ENCODE data around the gene GUCY1A2. TPM values are rescaled to one million over a fixed set of nuclear protein-coding genes. Genes with fewer than 3 reads are reported as not detected.

GUCY1A2 gene
- total RNA-seq, 4 donors from 2014 or later = 0.37 to 2.0 (median 0.67) TPM

DNA sequence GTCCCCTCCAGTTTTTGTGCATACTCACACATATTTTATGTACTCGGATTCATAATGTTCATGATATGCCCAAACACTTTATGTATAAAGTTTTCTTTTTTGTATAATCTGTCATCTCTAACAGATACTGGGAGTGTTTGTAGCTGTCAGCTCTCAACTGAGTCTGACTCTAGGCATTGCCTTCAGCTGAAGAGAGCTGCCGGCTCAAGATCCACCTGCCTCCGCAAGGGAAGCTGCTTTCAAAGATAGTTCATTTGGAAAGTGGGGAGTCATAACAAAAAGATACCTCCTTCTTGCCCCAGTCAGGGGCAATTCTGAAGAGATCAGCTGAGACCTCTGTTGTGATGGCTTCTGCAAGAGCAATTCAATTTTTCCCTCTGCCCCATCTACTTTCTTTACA, 58.9 kb downstream of the GUCY1A2 start:
- Histone ChIP-seq H3K27ac (no peak overlapping the region), H3K27me3 (no peaks in the 10 kb centered on the region), H3K4me1 (no peaks in the 10 kb centered on the region), H3K4me3 (no peak overlapping the region), H3K36me3 (no peaks in the 10 kb centered on the region), H3K9me3 (no peaks in the 10 kb centered on the region)
- in situ Hi-C loops (cut with MboI; ENCODE audit: low pct_ligation_motif_present in 1 of 4, low pct_unique_long_range_greater_than_20kb in 1 of 4, low sequenced_read_pairs in 3 of 4) = no loop called here
- 88 to 97% methylated on average over 3 of the region's 3 CpGs for WGBS, 2 donors (ENCODE audit: low coverage in 1 of 2)
- intact Hi-C loops (cut with DNase I; ENCODE audit: low total_unique reads) = no loop called here
- no peak for DNase-seq
- TF ChIP-seq, protein P1, sequence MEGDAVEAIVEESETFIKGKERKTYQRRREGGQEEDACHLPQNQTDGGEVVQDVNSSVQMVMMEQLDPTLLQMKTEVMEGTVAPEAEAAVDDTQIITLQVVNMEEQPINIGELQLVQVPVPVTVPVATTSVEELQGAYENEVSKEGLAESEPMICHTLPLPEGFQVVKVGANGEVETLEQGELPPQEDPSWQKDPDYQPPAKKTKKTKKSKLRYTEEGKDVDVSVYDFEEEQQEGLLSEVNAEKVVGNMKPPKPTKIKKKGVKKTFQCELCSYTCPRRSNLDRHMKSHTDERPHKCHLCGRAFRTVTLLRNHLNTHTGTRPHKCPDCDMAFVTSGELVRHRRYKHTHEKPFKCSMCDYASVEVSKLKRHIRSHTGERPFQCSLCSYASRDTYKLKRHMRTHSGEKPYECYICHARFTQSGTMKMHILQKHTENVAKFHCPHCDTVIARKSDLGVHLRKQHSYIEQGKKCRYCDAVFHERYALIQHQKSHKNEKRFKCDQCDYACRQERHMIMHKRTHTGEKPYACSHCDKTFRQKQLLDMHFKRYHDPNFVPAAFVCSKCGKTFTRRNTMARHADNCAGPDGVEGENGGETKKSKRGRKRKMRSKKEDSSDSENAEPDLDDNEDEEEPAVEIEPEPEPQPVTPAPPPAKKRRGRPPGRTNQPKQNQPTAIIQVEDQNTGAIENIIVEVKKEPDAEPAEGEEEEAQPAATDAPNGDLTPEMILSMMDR (IDR thresholded peaks at IDR 0.05) = no peak
- no peak for TF ChIP-seq EP300 (IDR thresholded peaks at IDR 0.05; ENCODE audit: low read depth)
- TF ChIP-seq POLR2A (IDR thresholded peaks at IDR 0.05) = no peak
- no peak for TF ChIP-seq POLR2AphosphoS5 (IDR thresholded peaks at IDR 0.05)

DNA sequence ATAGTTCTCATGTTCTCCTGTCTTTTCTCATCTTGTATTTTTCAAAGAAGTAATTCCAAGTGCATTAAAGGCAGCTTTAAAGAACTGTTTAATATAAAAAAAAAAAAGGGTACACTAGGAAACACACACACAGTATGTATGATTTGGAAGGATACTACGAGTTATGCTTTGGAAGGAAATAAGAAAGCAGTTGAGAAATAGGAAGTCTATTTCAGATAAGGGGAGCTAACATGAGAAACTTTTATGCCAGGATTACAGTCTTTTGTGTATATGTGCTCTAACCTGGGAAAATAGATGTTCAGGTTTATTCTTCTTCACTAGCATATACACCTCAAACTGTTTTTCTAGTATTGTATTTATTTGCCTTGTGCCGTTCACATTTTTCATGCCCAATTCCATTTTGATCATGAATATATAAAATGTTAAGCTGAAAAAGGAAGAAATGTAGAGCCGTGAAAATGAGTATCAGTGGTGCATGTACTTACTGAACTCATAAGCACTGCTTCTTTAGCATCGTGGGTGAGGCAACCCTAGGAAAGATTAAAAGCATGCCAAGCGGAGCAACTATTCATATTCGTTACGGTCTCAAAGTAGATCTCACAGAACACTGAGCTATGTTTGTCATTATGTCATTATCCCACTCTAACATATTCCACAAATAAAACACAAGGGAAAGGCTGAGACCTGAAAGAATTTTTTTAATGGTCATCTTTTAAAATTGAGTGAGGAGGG, 59.6 kb downstream of the GUCY1A2 start:
- WGBS, 2 donors (ENCODE audit: low coverage in 1 of 2) = 60 to 65% methylated on average over 7 of the region's 7 CpGs
- TF ChIP-seq POLR2A (IDR thresholded peaks at IDR 0.05) (no peak), EP300 (IDR thresholded peaks at IDR 0.05; ENCODE audit: low read depth) (no peak), POLR2AphosphoS5 (IDR thresholded peaks at IDR 0.05) (no peak)
- TF ChIP-seq, protein P1 (IDR thresholded peaks at IDR 0.05) = no peak
- no peak for DNase-seq

DNA sequence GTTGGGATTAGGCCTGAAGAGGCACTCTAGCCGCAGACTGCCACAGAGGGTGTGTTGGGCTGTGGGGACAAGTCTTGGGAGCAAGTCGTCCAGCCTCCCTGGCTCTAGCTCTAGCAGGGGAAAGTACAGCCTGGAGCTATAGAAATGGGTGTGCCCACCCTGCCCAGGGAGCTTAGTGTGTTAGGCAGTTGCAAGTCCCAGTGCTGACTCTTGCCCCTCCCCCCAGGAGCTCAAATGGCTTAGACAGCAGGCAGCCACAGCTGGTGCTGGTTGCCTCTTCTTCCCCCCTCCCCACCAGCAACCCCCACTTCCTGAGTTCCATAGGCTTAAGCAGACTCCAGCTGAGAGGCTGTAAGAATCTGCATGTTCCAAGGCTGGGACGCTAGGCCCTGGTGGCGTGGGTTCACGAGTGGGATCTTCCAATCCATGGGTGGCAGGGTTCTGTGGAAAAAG, 61.2 kb downstream of the GUCY1A2 start:
- 88% methylated on average over 5 of the region's 5 CpGs; no CpG with 5 or more reads in 1 of the 2 donors for WGBS, 2 donors (ENCODE audit: low coverage in 1 of 2)
- intact Hi-C loops (cut with DNase I; ENCODE audit: low total_unique reads) (no loop called here), in situ Hi-C loops (cut with MboI; ENCODE audit: low pct_ligation_motif_present in 1 of 4, low pct_unique_long_range_greater_than_20kb in 1 of 4, low sequenced_read_pairs in 3 of 4) (no loop called here)
- Histone ChIP-seq H3K4me3 (no peak overlapping the region), H3K36me3 (no peaks in the 10 kb centered on the region), H3K27ac (no peak overlapping the region), H3K4me1 (no peaks in the 10 kb centered on the region), H3K9me3 (no peaks in the 10 kb centered on the region), H3K27me3 (no peaks in the 10 kb centered on the region)
- DNase-seq = no peak
- TF ChIP-seq, protein P1 (IDR thresholded peaks at IDR 0.05) = no peak
- TF ChIP-seq EP300 (IDR thresholded peaks at IDR 0.05; ENCODE audit: low read depth) (no peak), POLR2A (IDR thresholded peaks at IDR 0.05) (no peak), POLR2AphosphoS5 (IDR thresholded peaks at IDR 0.05) (no peak)

More for the DNA sequence above, 59.6 kb downstream of the GUCY1A2 start:
- Histone ChIP-seq H3K4me3 (no peak overlapping the region), H3K27me3 (no peaks in the 10 kb centered on the region), H3K9me3 (no peaks in the 10 kb centered on the region), H3K4me1 (no peaks in the 10 kb centered on the region), H3K27ac (no peak overlapping the region), H3K36me3 (no peaks in the 10 kb centered on the region)
- in situ Hi-C loops (cut with MboI; ENCODE audit: low pct_ligation_motif_present in 1 of 4, low pct_unique_long_range_greater_than_20kb in 1 of 4, low sequenced_read_pairs in 3 of 4) (no loop called here), intact Hi-C loops (cut with DNase I; ENCODE audit: low total_unique reads) (no loop called here)

DNA sequence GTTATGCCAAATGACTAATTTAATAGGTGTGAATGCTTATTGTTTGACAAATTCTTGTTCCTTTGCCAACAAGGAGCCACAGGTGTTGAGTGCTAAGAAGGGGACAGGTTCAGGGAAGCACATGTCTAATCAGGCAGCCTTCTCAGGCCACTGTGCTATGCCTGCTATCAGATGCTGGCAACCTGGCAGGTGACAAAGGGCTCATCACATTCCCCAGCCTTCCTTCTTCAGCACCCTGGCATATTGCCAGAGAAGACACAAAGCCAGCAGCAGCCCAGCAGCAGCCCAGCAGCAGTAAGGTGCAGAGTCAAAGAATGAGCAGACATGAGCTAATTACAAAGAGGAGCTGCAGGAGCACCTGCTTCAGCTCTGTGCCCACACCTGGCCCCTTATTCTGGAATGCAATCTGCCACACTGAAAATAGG, 68.2 kb downstream of the GUCY1A2 start:
- H3K27ac ChIP-seq = no peak overlapping the region
- DNase-seq = no peak
- no peaks in the 10 kb centered on the region for H3K4me1 ChIP-seq
- H3K27me3 ChIP-seq = no peaks in the 10 kb centered on the region
- no peaks in the 10 kb centered on the region for H3K36me3 ChIP-seq
- intact Hi-C loops (cut with DNase I; ENCODE audit: low total_unique reads) = no loop called here
- in situ Hi-C loops (cut with MboI; ENCODE audit: low pct_ligation_motif_present in 1 of 4, low pct_unique_long_range_greater_than_20kb in 1 of 4, low sequenced_read_pairs in 3 of 4) = no loop called here
- no peaks in the 10 kb centered on the region for H3K9me3 ChIP-seq
- TF ChIP-seq EP300 (IDR thresholded peaks at IDR 0.05; ENCODE audit: low read depth) = no peak
- no peak overlapping the region for H3K4me3 ChIP-seq

DNA sequence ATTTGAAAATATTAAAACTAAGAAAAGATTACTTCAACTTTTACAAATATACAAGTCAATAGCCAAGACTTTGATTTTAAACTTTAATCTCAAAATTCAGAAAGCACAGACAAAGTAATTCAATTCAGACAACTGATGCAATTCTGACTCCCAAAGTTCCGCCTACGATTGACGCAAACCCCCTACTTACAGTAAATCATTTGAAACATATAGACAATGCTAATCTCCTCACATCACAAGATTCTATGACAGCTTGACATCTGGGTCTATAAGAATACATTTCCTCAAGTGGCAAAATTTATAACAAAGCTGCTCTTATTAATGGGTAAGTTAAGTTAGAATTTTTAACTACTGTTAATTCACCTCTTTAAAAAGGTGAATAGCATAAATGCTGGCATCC, 75.2 kb downstream of the GUCY1A2 start:
- intact Hi-C loops (cut with DNase I; ENCODE audit: low total_unique reads) = no loop called here

More for the DNA sequence above, 75.2 kb downstream of the GUCY1A2 start:
- Histone ChIP-seq H3K27me3 (no peaks in the 10 kb centered on the region), H3K27ac (no peak overlapping the region), H3K4me3 (no peak overlapping the region), H3K9me3 (no peaks in the 10 kb centered on the region), H3K4me1 (no peaks in the 10 kb centered on the region), H3K36me3 (no peaks in the 10 kb centered on the region)
- DNase-seq = no peak
- 94 to 99% methylated on average over 3 of the region's 3 CpGs for WGBS, 2 donors (ENCODE audit: low coverage in 1 of 2)
- TF ChIP-seq EP300 (IDR thresholded peaks at IDR 0.05; ENCODE audit: low read depth) (no peak), POLR2A (IDR thresholded peaks at IDR 0.05) (no peak), POLR2AphosphoS5 (IDR thresholded peaks at IDR 0.05) (no peak)
- TF ChIP-seq, protein P1 (IDR thresholded peaks at IDR 0.05) = no peak
- in situ Hi-C loops (cut with MboI; ENCODE audit: low pct_ligation_motif_present in 1 of 4, low pct_unique_long_range_greater_than_20kb in 1 of 4, low sequenced_read_pairs in 3 of 4) = no loop called here

All from transverse colon (tissue), 4 donors.